Activated gamma-delta T cell (primary cell): Measurements from ENCODE around the gene KLHL1.

Source experiments
- DNase-seq: peaks from one replicate; lab custom pipeline; 2025; lab: John Stamatoyannopoulos, UW

Gene KLHL1

GRCh38 chr13:69681722-69682121 lies 426.5 kb downstream of the KLHL1 start:
- DNase-seq: no peak

DNA sequence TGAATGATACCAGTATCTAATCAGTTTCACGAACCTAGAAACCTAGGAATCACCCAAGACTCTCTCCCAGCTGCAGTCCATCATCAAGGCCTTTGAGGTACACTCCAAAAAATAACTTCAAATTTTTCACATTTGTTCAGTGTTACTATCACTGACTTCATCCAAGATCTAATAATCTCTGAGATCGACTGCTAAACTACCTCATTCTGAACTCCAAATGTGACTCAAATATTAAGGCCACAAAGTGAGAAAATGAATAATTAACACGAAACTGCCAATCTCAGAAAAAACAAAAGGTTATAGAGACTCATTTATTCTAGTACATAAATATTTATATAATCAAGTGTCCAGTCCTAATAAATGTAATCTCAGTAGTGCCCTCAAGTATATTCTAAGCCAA lies 430.9 kb downstream of the KLHL1 start:
- no peak for DNase-seq

GRCh38 chr13:69676286-69676685 lies 432.0 kb downstream of the KLHL1 start:
- no peak for DNase-seq

DNA sequence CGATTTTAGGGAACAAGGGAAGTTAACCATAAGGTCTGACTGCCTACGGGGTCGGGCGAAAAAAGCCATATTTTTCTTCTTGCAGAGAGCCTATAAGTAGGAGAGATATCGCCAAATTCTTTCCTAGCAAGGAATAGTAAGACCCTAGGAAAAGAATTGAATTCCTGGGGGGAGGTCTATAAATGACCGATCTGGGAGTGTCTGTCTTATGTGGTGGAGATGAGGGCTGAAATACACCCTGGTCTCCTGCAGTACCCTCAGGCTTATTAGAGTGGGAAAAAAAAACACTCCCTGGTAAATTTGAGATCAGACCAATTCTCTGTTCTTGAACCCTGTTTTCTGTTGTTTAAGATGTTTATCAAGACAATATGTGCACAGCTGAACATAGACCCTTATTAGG lies 448.1 kb downstream of the KLHL1 start:
- DNase-seq: no peak

DNA sequence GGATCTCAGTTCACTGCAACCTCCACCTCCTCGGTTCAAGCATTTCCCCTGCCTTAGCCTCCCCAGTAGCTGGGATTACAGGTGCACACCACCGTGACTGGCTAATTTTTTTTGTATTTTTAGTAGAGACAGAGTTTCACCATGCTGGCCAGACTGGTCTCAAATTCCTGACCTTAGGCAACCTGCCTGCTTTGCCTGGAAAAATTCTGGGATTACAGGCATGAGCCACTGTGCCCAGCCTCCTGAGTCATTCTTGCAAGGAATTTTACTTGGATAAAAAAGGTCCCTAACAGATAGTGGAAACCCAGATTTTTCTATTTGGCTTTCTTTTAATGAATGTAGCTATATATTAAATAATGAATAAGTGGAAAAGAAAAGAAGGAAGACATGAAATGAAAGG lies 450.6 kb downstream of the KLHL1 start:
- no peak for DNase-seq

GRCh38 chr13:69654392-69654791 lies 453.9 kb downstream of the KLHL1 start:
- DNase-seq: no peak
